Tibial nerve (tissue), 4 donors: Measurements from ENCODE around the gene EXOC2. TPM values are rescaled to one million over a fixed set of nuclear protein-coding genes. Genes with fewer than 3 reads are reported as not detected.

Experiments used
- DNase-seq, 2 donors: peaks; one replicate each; pipeline ENCODE4 v3.0.0-alpha.2; 2019; ENCODE audit warnings: low spot score in 2 of 2
- H3K27ac ChIP-seq, 4 donors: fragments of 200-600 bp; sonication (generic) in 3 of 4; one replicate each; pipeline ENCODE4 v1.5.1; 2017 to 2019; ENCODE audit warnings: mild to moderate bottlenecking in 1 of 4
- H3K27me3 ChIP-seq, 2 donors: fragments of 200-600 bp; sonication (generic) in 1 of 2; one replicate each; pipeline versions ENCODE4 v1.5.1 to v1.6.0; 2017 to 2019
- H3K36me3 ChIP-seq, 3 donors: fragments of 200-600 bp; sonication (generic); one replicate each; pipeline ENCODE4 v1.5.1; 2018 to 2019
- H3K4me1 ChIP-seq, 4 donors: fragments of 200-600 bp; sonication (generic) in 3 of 4; one replicate each; pipeline ENCODE4 v1.5.1; 2017 to 2019
- H3K4me3 ChIP-seq, 4 donors: fragments of 200-600 bp; sonication (generic) in 3 of 4; one replicate each; pipeline ENCODE4 v1.5.1; 2017 to 2019; ENCODE audit warnings: mild to moderate bottlenecking in 1 of 4, moderate library complexity in 1 of 4
- H3K9me3 ChIP-seq, 4 donors: fragments of 200-600 bp; sonication (generic) in 3 of 4; one replicate each; pipeline ENCODE4 v1.5.1; 2017 to 2019
- CTCF ChIP-seq, 5 experiments: fragments of 200-600 bp in 3 of 5; fragments of 450-650 bp in 2 of 5; sonication (generic) in 3 of 5; IDR thresholded peaks; one replicate each; pipeline ENCODE4 v1.5.1; 2016 to 2019; ENCODE audit warnings: antibody characterized with exemption in 5 of 5, mild to moderate bottlenecking in 3 of 5, moderate library complexity in 2 of 5
- EP300 ChIP-seq, 2 donors: sonication (generic); formaldehyde crosslinking; IDR thresholded peaks; one replicate each; pipeline ENCODE4 v1.6.1; 2017; ENCODE audit warnings: antibody characterized with exemption in 2 of 2, mild to moderate bottlenecking in 1 of 2
- POLR2A ChIP-seq, 2 donors: fragments of 450-650 bp; IDR thresholded peaks; one replicate each; pipeline ENCODE4 v1.6.1; 2017; ENCODE audit warnings: antibody characterized with exemption in 2 of 2, mild to moderate bottlenecking in 2 of 2, moderate library complexity in 2 of 2
- WGBS, 2 donors: methylation state at CpG; one replicate each; pipeline ENCODE4 v1.1.5; 2018; 5-methylcytosine and 5-hydroxymethylcytosine counted together
- total RNA-seq, 4 donors: library from RNA; depleted of rRNA; stranded (reverse); fragments of >200 nt; gene quantifications; one replicate each; pipeline ENCODE4 v1.1.0, GENCODE V29; 2016

The EXOC2 gene
- total RNA-seq, 4 donors from 2014 or later = 20.8 to 30.0 (median 24.1) TPM

GRCh38 chr6:731924-732323 is 39.0 kb upstream of the EXOC2 start:
- no peaks in the 10 kb centered on the region for H3K4me1 ChIP-seq
- H3K27me3 ChIP-seq = peaks cover 0 to 7% of the 10 kb centered on the region in 2 donors
- H3K27ac ChIP-seq = no peak overlapping the region
- DNase-seq = no peak
- H3K36me3 ChIP-seq = no peaks in the 10 kb centered on the region
- no peak for TF ChIP-seq EP300 (IDR thresholded peaks at IDR 0.05)
- TF ChIP-seq POLR2A (IDR thresholded peaks at IDR 0.05) = no peak
- TF ChIP-seq CTCF (IDR thresholded peaks at IDR 0.05) = no peak
- no peaks in the 10 kb centered on the region for H3K9me3 ChIP-seq
- no peak overlapping the region for H3K4me3 ChIP-seq
- 67 to 71% methylated on average over 7 of the region's 7 CpGs for WGBS, 2 donors

GRCh38 chr6:729606-730320 is 36.8 kb upstream of the EXOC2 start:
- TF ChIP-seq EP300 (IDR thresholded peaks at IDR 0.05) = no peak
- no peak for TF ChIP-seq POLR2A (IDR thresholded peaks at IDR 0.05)
- Histone ChIP-seq H3K27ac (no peak overlapping the region), H3K4me3 (no peak overlapping the region), H3K4me1 (no peaks in the 10 kb centered on the region), H3K9me3 (no peaks in the 10 kb centered on the region), H3K27me3 (peaks cover 0 to 12% of the 10 kb centered on the region in 2 donors), H3K36me3 (no peaks in the 10 kb centered on the region)
- 79 to 82% methylated on average over 10 of the region's 10 CpGs for WGBS, 2 donors
- no peak for DNase-seq

GRCh38 chr6:727856-728255 is 34.9 kb upstream of the EXOC2 start:
- Histone ChIP-seq H3K27ac (no peak overlapping the region), H3K9me3 (no peaks in the 10 kb centered on the region), H3K36me3 (no peaks in the 10 kb centered on the region), H3K27me3 (peaks cover 0 to 12% of the 10 kb centered on the region in 2 donors), H3K4me1 (no peaks in the 10 kb centered on the region), H3K4me3 (no peak overlapping the region)
- 34 to 36% methylated on average over 3 of the region's 3 CpGs for WGBS, 2 donors
- TF ChIP-seq EP300 (IDR thresholded peaks at IDR 0.05) (no peak), CTCF (IDR thresholded peaks at IDR 0.05) (no peak), POLR2A (IDR thresholded peaks at IDR 0.05) (no peak)
- no peak for DNase-seq

GRCh38 chr6:723540-723939 is 30.6 kb upstream of the EXOC2 start:
- H3K9me3 ChIP-seq = no peaks in the 10 kb centered on the region
- no peak overlapping the region for H3K4me3 ChIP-seq
- H3K27me3 ChIP-seq = peaks cover 0 to 5% of the 10 kb centered on the region in 2 donors
- H3K4me1 ChIP-seq = peaks cover 0 to 5% (median 0%) of the 10 kb centered on the region in 4 donors
- no peak for TF ChIP-seq POLR2A (IDR thresholded peaks at IDR 0.05)
- no peak for TF ChIP-seq CTCF (IDR thresholded peaks at IDR 0.05)
- TF ChIP-seq EP300 (IDR thresholded peaks at IDR 0.05) = no peak
- H3K27ac ChIP-seq = no peak overlapping the region
- WGBS, 2 donors = 73 to 81% methylated on average over 3 of the region's 3 CpGs
- H3K36me3 ChIP-seq = no peaks in the 10 kb centered on the region
- no peak for DNase-seq

GRCh38 chr6:722608-723007 is 29.7 kb upstream of the EXOC2 start:
- TF ChIP-seq CTCF (IDR thresholded peaks at IDR 0.05) (no peak), EP300 (IDR thresholded peaks at IDR 0.05) (no peak), POLR2A (IDR thresholded peaks at IDR 0.05) (no peak)
- H3K9me3 ChIP-seq = no peaks in the 10 kb centered on the region
- H3K27me3 ChIP-seq = peaks cover 0 to 5% of the 10 kb centered on the region in 2 donors
- no peak overlapping the region for H3K4me3 ChIP-seq
- DNase-seq = no peak
- no peak overlapping the region for H3K27ac ChIP-seq
- 76 to 77% methylated on average over 4 of the region's 4 CpGs for WGBS, 2 donors
- H3K4me1 ChIP-seq = peaks cover 0 to 5% (median 0%) of the 10 kb centered on the region in 4 donors
- no peaks in the 10 kb centered on the region for H3K36me3 ChIP-seq
